ENCODE results near the gene ABHD4.

DNA sequence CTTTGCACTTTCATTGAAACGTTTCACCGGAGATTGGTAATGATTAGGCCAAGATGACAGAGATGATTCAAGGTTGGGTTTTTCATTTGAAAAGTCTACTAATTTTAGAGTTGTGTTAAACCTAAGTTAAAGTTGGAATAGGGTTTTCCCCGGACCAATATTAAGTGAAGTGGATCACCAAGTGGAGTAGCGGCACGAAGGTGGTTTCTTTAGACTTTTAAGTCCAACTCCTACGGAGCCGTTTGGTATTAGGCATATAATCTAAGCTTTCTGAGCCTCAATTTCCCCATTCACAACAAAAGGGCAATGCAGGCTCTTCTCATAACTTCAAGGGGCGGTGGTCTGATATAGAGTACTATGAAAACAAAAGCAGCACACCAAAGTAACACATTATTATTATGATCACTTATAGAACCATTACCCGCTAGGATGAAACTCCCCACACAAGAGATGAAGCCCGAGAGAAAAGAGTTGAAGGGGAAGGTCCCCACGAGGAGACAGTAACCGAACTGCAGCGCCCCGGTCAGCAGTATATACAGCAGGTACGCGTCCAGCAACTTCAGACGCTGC is 9.5 kb upstream of the ABHD4 start:
- TF ChIP-seq, protein P1, sequence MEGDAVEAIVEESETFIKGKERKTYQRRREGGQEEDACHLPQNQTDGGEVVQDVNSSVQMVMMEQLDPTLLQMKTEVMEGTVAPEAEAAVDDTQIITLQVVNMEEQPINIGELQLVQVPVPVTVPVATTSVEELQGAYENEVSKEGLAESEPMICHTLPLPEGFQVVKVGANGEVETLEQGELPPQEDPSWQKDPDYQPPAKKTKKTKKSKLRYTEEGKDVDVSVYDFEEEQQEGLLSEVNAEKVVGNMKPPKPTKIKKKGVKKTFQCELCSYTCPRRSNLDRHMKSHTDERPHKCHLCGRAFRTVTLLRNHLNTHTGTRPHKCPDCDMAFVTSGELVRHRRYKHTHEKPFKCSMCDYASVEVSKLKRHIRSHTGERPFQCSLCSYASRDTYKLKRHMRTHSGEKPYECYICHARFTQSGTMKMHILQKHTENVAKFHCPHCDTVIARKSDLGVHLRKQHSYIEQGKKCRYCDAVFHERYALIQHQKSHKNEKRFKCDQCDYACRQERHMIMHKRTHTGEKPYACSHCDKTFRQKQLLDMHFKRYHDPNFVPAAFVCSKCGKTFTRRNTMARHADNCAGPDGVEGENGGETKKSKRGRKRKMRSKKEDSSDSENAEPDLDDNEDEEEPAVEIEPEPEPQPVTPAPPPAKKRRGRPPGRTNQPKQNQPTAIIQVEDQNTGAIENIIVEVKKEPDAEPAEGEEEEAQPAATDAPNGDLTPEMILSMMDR (IDR thresholded peaks at IDR 0.05 in 4 of 5, conservative IDR thresholded peaks at IDR 0.05 in 1 of 5) = no peak
- TF ChIP-seq POLR2A (IDR thresholded peaks at IDR 0.05) = no peak
